Left forelimb (tissue), 1 donor: Measurements from ENCODE around the gene CDK11B.

Experiments
- DNase-seq: peaks from one replicate; pipeline ENCODE4 v3.0.0-alpha.2; 2018; ENCODE audit warnings: low spot score

Gene CDK11B

GRCh38 chr1:1615256-1616044, 43.4 kb downstream of the CDK11B start, which contains the start of gene MIB2:
Gene MIB2, plus strand, starts transcription at chr1:1615500. Its CDS starts 7,953 bp downstream, at chr1:1623453.
- DNase-seq, result peak; percentile 96

DNA sequence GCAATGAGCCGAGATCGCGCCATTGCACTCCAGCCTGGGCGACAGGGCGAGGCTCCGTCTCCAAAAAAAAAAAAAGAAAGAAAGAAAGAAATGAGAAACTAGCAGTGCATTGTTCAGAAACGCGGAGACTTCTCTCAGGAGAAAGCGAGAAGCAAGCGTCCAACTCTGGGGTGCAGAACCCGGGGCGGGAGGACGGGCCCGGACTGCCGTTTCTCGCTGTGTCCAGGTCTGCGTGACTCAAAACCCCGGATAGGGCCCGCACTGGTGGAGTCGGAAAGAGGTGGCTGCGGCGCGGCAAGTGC, 43.9 kb downstream of the CDK11B start:
- DNase-seq, result no peak

GRCh38 chr1:1614204-1614953, 44.4 kb downstream of the CDK11B start:
- DNase-seq, result no peak

DNA sequence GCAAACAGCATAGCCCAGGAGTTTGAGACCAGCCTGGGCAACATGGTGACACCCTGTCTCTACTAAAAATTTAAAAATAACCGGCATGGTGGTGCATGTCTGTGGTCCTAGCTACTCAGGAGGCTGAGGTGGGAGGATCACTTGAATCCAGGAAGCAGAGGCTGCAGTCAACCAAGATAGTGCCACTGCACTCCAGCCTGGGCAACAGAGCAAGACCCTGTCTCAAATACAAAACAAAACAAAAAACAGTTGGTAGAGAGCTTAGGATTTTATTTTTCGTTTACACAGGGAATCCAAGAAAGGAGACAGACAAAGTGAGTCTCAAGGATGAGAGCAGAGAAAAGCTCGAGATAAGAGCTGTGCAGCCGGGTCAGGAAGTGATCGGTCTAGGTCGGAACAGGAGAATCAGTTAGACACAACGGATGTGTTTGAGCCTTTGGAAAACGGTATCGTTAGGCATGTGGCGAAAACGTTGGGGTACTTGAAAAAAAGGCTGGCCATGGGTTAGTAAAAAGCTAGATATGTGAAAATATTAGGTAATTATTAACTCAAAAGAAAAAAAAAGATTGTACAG, 45.2 kb downstream of the CDK11B start:
- no peak for DNase-seq

- DNase-seq, result no peak
Observed at GRCh38 chr1:1612104-1612400, 46.8 kb downstream of the CDK11B start.

GRCh38 chr1:1610796-1611195, 48.0 kb downstream of the CDK11B start:
- no peak for DNase-seq

- no peak for DNase-seq
Observed at GRCh38 chr1:1609822-1610485, 48.9 kb downstream of the CDK11B start.

GRCh38 chr1:1606232-1606631, 52.6 kb downstream of the CDK11B start:
- no peak for DNase-seq

GRCh38 chr1:1605724-1606123, 53.1 kb downstream of the CDK11B start:
- no peak for DNase-seq

- DNase-seq, result no peak
Observed at GRCh38 chr1:1605034-1605591, 53.7 kb downstream of the CDK11B start.

DNA sequence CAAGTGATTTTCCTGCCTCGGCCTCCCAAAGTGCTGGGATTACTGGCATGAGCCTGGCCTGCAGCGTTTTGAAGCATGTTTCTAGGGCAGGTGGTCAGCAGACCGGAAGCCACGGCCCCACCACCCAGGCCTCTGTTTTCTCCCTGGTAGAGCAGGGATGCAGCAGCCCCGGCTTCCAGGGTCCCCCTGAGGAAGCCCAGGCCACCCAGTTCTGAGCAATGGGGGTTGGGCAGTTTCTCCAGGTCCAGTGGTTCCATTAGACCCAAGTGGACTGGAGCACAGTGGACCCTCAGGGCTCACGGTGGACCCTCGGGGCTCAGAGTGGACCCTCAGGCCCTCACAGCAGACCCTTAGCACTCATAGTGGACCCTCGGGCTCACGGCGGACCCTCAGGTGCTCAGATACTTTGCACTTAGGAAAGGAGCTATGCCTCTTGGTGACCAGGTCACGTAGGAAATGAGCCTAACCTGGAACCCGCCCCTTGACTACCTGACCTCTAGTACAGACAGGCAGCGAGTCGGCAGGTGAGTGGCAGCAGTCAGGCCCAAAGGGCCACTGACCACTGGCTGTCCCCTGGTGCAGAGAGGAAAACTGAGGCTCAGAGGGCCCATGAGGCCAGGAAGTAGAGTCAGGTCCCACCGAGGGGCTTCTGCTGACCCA, 54.3 kb downstream of the CDK11B start:
- DNase-seq, result no peak

- DNase-seq, result no peak
Observed at GRCh38 chr1:1603671-1604373, 55.0 kb downstream of the CDK11B start.

- no peak for DNase-seq
Observed at GRCh38 chr1:1602968-1603506, 55.8 kb downstream of the CDK11B start.

- no peak for DNase-seq
Observed at GRCh38 chr1:1602304-1602967, 56.4 kb downstream of the CDK11B start.

DNA sequence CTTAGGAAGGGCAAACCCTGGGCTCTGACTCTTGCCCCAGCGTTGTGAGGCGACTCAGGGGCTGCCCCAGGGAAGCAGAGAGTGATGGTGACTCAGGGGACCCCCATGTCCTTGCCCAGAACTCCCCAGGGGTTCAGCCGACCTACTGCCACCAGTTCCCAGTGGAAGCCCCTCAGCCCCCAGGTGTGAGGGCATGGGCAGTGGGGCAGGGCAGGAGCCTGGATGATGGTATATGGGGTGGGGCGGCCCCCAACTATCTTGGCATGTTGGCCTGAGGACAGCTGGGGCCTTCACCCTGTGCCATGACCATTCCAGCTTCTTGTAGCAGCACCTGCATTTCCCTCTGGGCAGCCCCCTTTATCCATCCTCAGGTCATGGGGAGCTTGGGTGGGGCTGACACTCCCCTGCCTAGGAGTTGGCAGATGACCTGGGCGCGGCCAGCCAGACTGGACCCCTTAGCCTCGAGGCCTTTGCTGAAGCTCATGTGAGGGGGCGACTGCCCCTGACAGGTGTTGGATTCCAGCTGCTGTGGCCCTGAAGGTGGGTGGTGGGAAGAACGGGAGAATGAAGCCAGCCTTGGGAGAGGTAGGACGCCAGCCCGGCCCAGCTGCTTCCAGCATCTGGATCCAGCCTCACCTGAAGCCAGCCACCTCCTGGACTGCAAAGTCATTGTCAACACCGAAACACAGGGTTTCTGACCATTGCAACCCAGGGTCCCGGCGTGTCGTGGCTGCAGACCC, 57.1 kb downstream of the CDK11B start:
- DNase-seq, result no peak

GRCh38 chr1:1600861-1601563, 57.8 kb downstream of the CDK11B start:
- DNase-seq, result no peak

DNA sequence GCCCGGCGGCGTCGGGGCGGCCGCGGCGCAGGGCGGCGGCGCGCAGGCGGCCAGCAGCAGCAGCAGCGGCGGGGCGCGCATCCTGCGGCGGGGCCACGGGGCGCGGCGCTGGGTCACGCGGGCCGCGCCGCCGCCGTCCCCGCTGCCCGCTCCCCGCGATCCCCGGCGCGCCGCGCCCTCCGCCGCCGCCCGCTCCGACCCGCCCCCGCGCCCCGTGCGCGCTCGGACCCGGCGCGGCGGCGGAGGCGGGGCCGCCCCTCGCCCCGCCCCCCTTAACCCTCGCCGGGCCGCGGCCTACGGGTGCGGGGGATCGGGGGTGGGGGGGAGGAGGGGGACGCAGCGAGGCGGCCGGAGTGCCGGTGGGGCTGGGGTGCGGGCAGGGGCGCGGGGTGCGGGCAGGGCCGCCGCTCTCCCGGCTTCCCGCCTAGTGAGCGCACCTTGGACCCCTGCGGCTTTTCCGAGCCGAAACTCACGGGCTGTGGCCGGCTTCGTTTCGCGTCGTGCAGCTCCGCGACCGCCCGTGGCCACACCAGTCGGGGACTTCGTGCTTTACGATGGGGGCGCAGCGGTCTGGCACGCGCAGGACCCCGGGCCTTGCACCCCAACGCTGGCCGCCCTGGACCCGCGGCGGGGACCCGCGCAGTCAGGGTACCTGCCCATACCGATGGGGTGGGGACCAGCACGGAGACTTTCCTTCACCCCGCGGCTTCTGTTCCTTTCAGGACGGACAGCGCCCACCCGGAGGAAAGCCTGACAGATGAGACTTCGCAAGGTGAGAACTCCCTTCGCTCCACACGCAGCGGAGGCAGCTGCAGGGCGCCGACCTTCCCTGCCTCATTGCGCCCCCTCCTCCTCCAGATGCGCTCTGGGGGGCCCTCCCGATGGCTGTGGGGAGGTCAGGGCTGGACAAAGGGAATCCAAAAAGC, 58.6 kb downstream of the CDK11B start, which contains the start of gene FNDC10:
TSS of gene FNDC10 (minus strand) at position 201 of the 926 bp plus-strand sequence. CDS start at position 81, 120 bp downstream.
- no peak for DNase-seq
